Measurements from ENCODE around the gene C11orf42. TPM values are rescaled to one million over a fixed set of nuclear protein-coding genes. Genes with fewer than 3 reads are reported as not detected.

C11orf42 gene
- total and polyA plus RNA-seq, 4 donors, result not detected

DNA sequence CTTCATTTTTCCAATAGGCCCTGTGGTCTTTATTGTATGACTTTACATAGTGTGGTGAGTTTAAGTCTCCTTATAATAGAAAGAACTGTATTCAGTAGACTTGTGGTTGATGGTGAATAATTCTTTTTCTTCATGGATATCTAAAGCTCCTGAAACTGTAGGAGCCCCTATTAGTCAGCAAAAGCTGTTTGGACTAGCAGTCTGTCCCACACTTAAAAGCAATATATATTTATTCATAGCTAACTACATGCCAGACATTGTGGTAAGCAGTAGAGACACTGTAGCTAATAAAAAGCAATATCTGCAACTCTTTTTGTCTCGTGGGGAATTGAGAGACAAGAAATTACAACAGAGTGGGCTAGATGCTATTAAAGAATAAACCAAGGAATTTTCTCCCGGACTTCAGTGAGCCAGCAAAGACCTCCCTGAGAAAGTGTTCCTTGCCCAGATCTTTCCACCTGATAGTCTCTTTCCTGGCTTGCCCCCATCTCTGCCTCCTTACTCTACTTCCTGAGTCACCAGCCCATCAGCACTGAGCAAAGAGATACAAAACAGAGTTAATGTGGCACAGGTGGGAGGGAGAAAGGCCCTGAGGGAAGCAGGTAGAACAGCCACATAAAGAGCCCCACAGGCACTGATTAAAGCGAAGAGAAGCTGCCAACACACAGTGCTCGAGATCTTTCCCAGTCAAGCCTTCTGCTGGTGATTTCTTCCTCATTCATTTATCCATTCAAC lies 7.7 kb upstream of the C11orf42 start:
- DNase-seq (no peak), ATAC-seq (ENCODE audit: insufficient read depth, low FRiP score) (no peak)
- TF ChIP-seq CTCF (IDR thresholded peaks at IDR 0.05; ENCODE audit: control extremely low read depth, extremely low read depth), result no peak
- H3K36me3 ChIP-seq (ENCODE audit: control insufficient read depth in 4 of 4, insufficient read depth in 4 of 4, low read length in 4 of 4), result no peaks in the 10 kb centered on the region
- H3K4me3 ChIP-seq, result no peak overlapping the region
- H3K9ac ChIP-seq (ENCODE audit: insufficient read depth in 1 of 2, low read length in 2 of 2), result no peak overlapping the region
- no peaks in the 10 kb centered on the region for H3K4me1 ChIP-seq (ENCODE audit: control insufficient read depth in 5 of 5, insufficient read depth in 5 of 5, low read length in 5 of 5)
- no peaks in the 10 kb centered on the region for H3K27me3 ChIP-seq (ENCODE audit: control insufficient read depth in 3 of 3, insufficient read depth in 3 of 3, low read length in 2 of 3)
- H3K27ac ChIP-seq (ENCODE audit: low read depth in 1 of 2, low read length in 1 of 2), result no peak overlapping the region
- H3K9me3 ChIP-seq (ENCODE audit: control insufficient read depth in 4 of 4, insufficient read depth in 3 of 4, low read length in 3 of 4), result no peaks in the 10 kb centered on the region
- 89 to 92% methylated on average over 4 of the region's 4 CpGs for WGBS, 2 donors

DNA sequence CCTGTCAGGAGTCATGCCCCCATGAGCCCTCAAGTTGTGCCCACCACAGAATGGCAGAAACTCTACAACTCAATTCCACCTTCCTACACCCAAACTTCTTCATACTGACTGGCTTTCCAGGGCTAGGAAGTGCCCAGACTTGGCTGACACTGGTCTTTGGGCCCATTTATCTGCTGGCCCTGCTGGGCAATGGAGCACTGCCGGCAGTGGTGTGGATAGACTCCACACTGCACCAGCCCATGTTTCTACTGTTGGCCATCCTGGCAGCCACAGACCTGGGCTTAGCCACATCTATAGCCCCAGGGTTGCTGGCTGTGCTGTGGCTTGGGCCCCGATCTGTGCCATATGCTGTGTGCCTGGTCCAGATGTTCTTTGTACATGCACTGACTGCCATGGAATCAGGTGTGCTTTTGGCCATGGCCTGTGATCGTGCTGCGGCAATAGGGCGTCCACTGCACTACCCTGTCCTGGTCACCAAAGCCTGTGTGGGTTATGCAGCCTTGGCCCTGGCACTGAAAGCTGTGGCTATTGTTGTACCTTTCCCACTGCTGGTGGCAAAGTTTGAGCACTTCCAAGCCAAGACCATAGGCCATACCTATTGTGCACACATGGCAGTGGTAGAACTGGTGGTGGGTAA lies 6.1 kb upstream of the C11orf42 start, which contains the start of gene OR52W1:
OR52W1 (plus strand) TSS at position 51 of the 637 bp plus-strand sequence; CDS start at position 51, 0 bp downstream.
- TF ChIP-seq CTCF (IDR thresholded peaks at IDR 0.05; ENCODE audit: control extremely low read depth, extremely low read depth), result no peak
- ATAC-seq (ENCODE audit: insufficient read depth, low FRiP score) (no peak), DNase-seq (no peak)
- WGBS, 2 donors, result 97 to 100% methylated on average over 5 of the region's 5 CpGs
- no peak within 1 kb of the TSS for H3K4me3 ChIP-seq
- H3K9me3 ChIP-seq (ENCODE audit: control insufficient read depth in 4 of 4, insufficient read depth in 3 of 4, low read length in 3 of 4), result no peaks in the 10 kb centered on the region
- no peaks in the 10 kb centered on the region for H3K4me1 ChIP-seq (ENCODE audit: control insufficient read depth in 5 of 5, insufficient read depth in 5 of 5, low read length in 5 of 5)
- no peaks in the 10 kb centered on the region for H3K27me3 ChIP-seq (ENCODE audit: control insufficient read depth in 3 of 3, insufficient read depth in 3 of 3, low read length in 2 of 3)
- H3K9ac ChIP-seq (ENCODE audit: insufficient read depth in 1 of 2, low read length in 2 of 2), result no peak within 1 kb of the TSS
- no peak within 1 kb of the TSS for H3K27ac ChIP-seq (ENCODE audit: low read depth in 1 of 2, low read length in 1 of 2)
- no peaks in the 10 kb centered on the region for H3K36me3 ChIP-seq (ENCODE audit: control insufficient read depth in 4 of 4, insufficient read depth in 4 of 4, low read length in 4 of 4)

DNA sequence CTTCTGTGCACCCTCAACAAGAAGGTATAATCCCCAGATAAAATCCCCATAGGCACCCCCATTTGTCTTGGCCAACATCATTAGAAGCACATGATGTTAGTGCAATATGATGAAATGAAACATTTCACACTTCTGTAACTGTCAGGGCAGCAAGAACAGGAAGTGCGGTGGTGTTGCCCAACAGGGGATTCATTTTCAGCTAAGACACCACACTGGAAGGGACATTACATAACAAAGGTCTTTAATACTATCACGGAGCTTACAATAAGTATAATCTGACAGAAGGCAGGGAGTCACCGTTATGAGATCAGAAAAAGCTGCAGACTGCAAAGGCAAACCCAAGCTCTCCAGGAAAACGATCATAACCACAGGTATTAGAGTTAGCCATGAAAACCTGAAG lies 4.4 kb upstream of the C11orf42 start:
- Histone ChIP-seq H3K9ac (ENCODE audit: insufficient read depth in 1 of 2, low read length in 2 of 2) (no peak overlapping the region), H3K4me3 (no peak overlapping the region), H3K36me3 (ENCODE audit: control insufficient read depth in 4 of 4, insufficient read depth in 4 of 4, low read length in 4 of 4) (peaks cover 0 to 5% (median 1%) of the 10 kb centered on the region in 4 donors), H3K4me1 (ENCODE audit: control insufficient read depth in 5 of 5, insufficient read depth in 5 of 5, low read length in 5 of 5) (no peaks in the 10 kb centered on the region), H3K9me3 (ENCODE audit: control insufficient read depth in 4 of 4, insufficient read depth in 3 of 4, low read length in 3 of 4) (no peaks in the 10 kb centered on the region), H3K27me3 (ENCODE audit: control insufficient read depth in 3 of 3, insufficient read depth in 3 of 3, low read length in 2 of 3) (no peaks in the 10 kb centered on the region), H3K27ac (ENCODE audit: low read depth in 1 of 2, low read length in 1 of 2) (peak overlapping the region in 1 of 2 donors; percentile 78)
- ATAC-seq (ENCODE audit: insufficient read depth, low FRiP score) (peak; percentile 19), DNase-seq (peak in 2 of 3 donors; percentile 10 to 46)
- WGBS, 2 donors, result 30 to 57% methylated on average over 4 of the region's 4 CpGs
- TF ChIP-seq CTCF (IDR thresholded peaks at IDR 0.05; ENCODE audit: control extremely low read depth, extremely low read depth), result no peak

Data from lung (tissue), 12 donors.